ENCODE data around the gene TMEM81. TPM values are rescaled to one million over a fixed set of nuclear protein-coding genes. Genes with fewer than 3 reads are reported as not detected.

Gene TMEM81
- total RNA-seq, 1 donor from 2014 or later = 3.3 TPM

GRCh38 chr1:205049479-205049878 lies 34.8 kb downstream of the TMEM81 start:
- Mint-ChIP-seq H3K4me3 (ENCODE audit: low read depth) (no peak overlapping the region), H3K4me1 (ENCODE audit: low read depth) (no peaks in the 10 kb centered on the region), H3K36me3 (ENCODE audit: low read depth) (no peaks in the 10 kb centered on the region), H3K27ac (no peak overlapping the region), H3K27me3 (ENCODE audit: low read depth) (peaks cover 15% of the 10 kb centered on the region), H3K9me3 (no peaks in the 10 kb centered on the region)
- no peak for DNase-seq (ENCODE audit: low spot score)
- intact Hi-C loops (cut with micrococcal nuclease) = no loop called here

DNA sequence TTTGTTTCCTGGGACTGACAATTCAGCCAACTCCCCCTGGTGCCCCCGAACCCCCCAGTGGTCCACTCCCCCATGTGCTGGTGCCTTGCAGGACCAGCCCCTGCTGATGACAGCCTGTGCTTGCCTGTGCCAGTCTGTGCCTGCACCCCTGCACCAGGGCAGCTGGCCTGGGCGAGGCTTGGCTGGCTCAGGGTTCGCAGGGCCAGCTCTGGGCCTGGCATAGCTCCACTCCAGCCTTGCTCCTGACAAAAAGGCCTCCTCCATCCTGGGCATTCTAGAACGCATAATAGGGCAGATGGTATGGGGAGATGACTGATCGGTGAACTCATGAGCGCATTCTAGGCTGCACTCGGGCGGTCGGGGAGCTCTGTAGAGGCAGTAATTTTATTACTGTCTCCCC lies 35.9 kb downstream of the TMEM81 start:
- no peak overlapping the region for H3K4me3 Mint-ChIP-seq (ENCODE audit: low read depth)
- no peak overlapping the region for H3K27ac Mint-ChIP-seq
- H3K27me3 Mint-ChIP-seq (ENCODE audit: low read depth) = peaks cover 23% of the 10 kb centered on the region
- H3K36me3 Mint-ChIP-seq (ENCODE audit: low read depth) = no peaks in the 10 kb centered on the region
- no peak for DNase-seq (ENCODE audit: low spot score)
- intact Hi-C loops (cut with micrococcal nuclease) = no loop called here
- no peaks in the 10 kb centered on the region for H3K4me1 Mint-ChIP-seq (ENCODE audit: low read depth)
- H3K9me3 Mint-ChIP-seq = no peaks in the 10 kb centered on the region

- Mint-ChIP-seq H3K27ac (no peak overlapping the region), H3K4me1 (ENCODE audit: low read depth) (no peaks in the 10 kb centered on the region), H3K36me3 (ENCODE audit: low read depth) (no peaks in the 10 kb centered on the region), H3K4me3 (ENCODE audit: low read depth) (no peak overlapping the region), H3K9me3 (no peaks in the 10 kb centered on the region), H3K27me3 (ENCODE audit: low read depth) (peaks cover 23% of the 10 kb centered on the region)
- DNase-seq (ENCODE audit: low spot score) = no peak
- intact Hi-C loops (cut with micrococcal nuclease) = no loop called here
Observed at GRCh38 chr1:205047764-205048231, 36.5 kb downstream of the TMEM81 start.

GRCh38 chr1:205046870-205047269 lies 37.4 kb downstream of the TMEM81 start:
- intact Hi-C loops (cut with micrococcal nuclease) = no loop called here
- Mint-ChIP-seq H3K36me3 (ENCODE audit: low read depth) (no peaks in the 10 kb centered on the region), H3K27me3 (ENCODE audit: low read depth) (peaks cover 33% of the 10 kb centered on the region), H3K4me3 (ENCODE audit: low read depth) (no peak overlapping the region), H3K4me1 (ENCODE audit: low read depth) (no peaks in the 10 kb centered on the region), H3K27ac (no peak overlapping the region), H3K9me3 (no peaks in the 10 kb centered on the region)
- no peak for DNase-seq (ENCODE audit: low spot score)

DNA sequence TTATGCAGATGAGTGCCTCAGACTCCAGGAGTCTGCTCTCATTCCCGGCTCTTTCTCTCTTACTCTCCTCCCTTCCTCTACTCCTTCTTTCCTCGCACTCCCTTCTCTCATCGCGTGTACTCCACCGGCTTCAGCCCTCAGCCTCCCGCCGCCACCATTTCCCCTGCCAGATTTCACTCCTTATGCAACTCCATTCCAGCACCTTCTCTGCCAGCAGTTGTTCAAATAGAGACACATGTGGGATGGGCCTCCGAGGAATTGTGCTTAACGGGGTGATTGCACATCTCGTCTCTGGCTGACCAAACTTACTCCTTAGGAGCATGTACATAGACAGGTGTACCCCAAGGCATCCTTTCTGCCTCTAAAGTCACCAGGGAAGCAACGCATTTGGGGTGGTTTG lies 39.1 kb downstream of the TMEM81 start:
- H3K4me1 Mint-ChIP-seq (ENCODE audit: low read depth) = no peaks in the 10 kb centered on the region
- H3K36me3 Mint-ChIP-seq (ENCODE audit: low read depth) = no peaks in the 10 kb centered on the region
- no peak overlapping the region for H3K4me3 Mint-ChIP-seq (ENCODE audit: low read depth)
- no peak overlapping the region for H3K27ac Mint-ChIP-seq
- H3K9me3 Mint-ChIP-seq = no peaks in the 10 kb centered on the region
- DNase-seq (ENCODE audit: low spot score) = no peak
- H3K27me3 Mint-ChIP-seq (ENCODE audit: low read depth) = peaks cover 42% of the 10 kb centered on the region
- intact Hi-C loops (cut with micrococcal nuclease) = no loop called here

DNA sequence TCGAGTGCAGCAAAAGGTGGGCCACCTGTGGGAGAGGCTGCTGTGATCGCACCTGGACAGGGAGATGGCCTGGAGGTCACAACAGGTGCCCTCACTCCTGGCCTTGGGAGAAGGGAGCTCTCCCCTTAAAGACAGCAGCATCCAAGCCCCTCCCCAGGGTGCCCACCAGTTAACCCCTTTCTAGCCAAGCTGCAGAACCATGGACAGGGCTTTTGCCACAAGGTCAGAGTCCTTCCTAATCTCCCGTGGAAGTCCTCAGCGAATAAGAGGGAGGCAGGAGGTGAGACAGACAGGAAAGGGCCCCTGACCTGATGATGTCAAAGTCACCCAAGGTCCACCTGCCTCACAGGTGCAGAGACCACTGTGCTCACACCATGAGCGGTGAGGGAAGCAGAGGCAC lies 39.5 kb downstream of the TMEM81 start:
- intact Hi-C loops (cut with micrococcal nuclease) = no loop called here
- Mint-ChIP-seq H3K27me3 (ENCODE audit: low read depth) (peaks cover 46% of the 10 kb centered on the region), H3K4me1 (ENCODE audit: low read depth) (no peaks in the 10 kb centered on the region), H3K4me3 (ENCODE audit: low read depth) (no peak overlapping the region), H3K36me3 (ENCODE audit: low read depth) (no peaks in the 10 kb centered on the region), H3K9me3 (no peaks in the 10 kb centered on the region), H3K27ac (no peak overlapping the region)
- DNase-seq (ENCODE audit: low spot score) = no peak

DNA sequence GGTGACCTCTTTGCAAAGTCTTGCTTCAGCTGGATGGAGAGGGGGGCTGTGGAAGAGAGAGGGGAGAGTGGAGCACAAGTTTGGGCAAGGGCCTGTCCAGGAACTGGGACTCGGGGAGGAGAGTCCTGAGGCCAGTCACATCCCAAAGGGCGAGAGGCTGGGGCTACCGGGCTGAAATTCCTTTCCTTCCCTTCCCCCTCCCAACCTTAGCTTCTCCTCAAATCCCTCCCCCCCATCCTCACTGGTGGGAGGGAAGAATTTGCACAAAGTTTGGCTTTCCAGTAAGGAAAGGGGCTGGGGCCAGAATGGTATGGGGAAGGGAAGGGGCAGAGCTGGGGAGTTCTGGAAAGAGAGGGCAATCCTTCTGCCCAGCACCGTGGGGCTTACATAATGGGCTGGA lies 40.4 kb downstream of the TMEM81 start:
- H3K4me3 Mint-ChIP-seq (ENCODE audit: low read depth) = no peak overlapping the region
- DNase-seq (ENCODE audit: low spot score) = no peak
- no peaks in the 10 kb centered on the region for H3K36me3 Mint-ChIP-seq (ENCODE audit: low read depth)
- H3K4me1 Mint-ChIP-seq (ENCODE audit: low read depth) = no peaks in the 10 kb centered on the region
- H3K27me3 Mint-ChIP-seq (ENCODE audit: low read depth) = peaks cover 46% of the 10 kb centered on the region
- H3K27ac Mint-ChIP-seq = no peak overlapping the region
- intact Hi-C loops (cut with micrococcal nuclease) = no loop called here
- no peaks in the 10 kb centered on the region for H3K9me3 Mint-ChIP-seq

GRCh38 chr1:205042911-205043806 lies 41.1 kb downstream of the TMEM81 start, which contains the start of gene CNTN2:
CNTN2 (plus strand) TSS chr1:205043212; CDS start chr1:205053186, 9,974 bp downstream.
- Mint-ChIP-seq H3K27me3 (ENCODE audit: low read depth) (peaks cover 46% of the 10 kb centered on the region), H3K27ac (no peak within 1 kb of the TSS), H3K36me3 (ENCODE audit: low read depth) (no peaks in the 10 kb centered on the region), H3K4me1 (ENCODE audit: low read depth) (no peaks in the 10 kb centered on the region), H3K9me3 (no peaks in the 10 kb centered on the region), H3K4me3 (ENCODE audit: low read depth) (no peak within 1 kb of the TSS)
- DNase-seq (ENCODE audit: low spot score) = no peak
- intact Hi-C loops (cut with micrococcal nuclease) = no loop called here

- Mint-ChIP-seq H3K36me3 (ENCODE audit: low read depth) (no peaks in the 10 kb centered on the region), H3K27me3 (ENCODE audit: low read depth) (peaks cover 46% of the 10 kb centered on the region), H3K4me1 (ENCODE audit: low read depth) (no peaks in the 10 kb centered on the region), H3K4me3 (ENCODE audit: low read depth) (no peak overlapping the region), H3K9me3 (no peaks in the 10 kb centered on the region), H3K27ac (no peak overlapping the region)
- intact Hi-C loops (cut with micrococcal nuclease) = no loop called here
- no peak for DNase-seq (ENCODE audit: low spot score)
Observed at GRCh38 chr1:205041998-205042910, 42.0 kb downstream of the TMEM81 start.

DNA sequence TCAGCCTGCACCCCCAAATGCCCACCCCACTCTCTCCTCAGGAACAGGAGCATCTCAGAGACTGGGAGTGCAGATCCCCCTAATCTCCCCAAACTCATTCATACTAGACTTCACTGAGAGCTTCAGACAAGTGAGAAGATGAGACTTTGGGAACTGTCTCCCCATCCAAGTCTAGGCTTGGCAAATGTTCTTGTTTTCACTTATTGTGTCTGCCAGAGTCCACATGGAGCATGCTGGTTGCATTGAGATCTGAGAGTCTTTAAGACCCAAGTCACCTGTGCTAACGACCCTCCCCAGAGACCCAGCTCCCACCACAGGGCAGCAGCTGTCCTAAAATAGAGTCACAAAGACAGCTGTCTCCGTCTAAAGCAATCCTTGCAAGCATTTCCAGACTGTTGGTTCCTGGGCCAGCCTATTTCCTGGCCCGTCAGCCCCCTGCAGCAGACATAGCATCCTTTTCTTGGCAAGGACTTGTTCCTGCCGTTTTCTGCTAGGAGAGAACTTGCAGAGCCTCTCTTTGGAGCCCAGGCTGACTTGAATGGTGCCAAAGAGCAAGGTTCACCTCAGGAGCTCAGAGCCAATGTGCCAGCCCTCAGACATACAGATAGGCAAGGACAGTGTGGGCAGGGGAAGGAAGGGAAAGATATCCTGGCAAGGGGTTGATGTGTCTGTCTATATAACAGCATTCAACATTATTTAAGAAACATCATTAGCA lies 43.1 kb downstream of the TMEM81 start:
- no peak for DNase-seq (ENCODE audit: low spot score)
- no peak overlapping the region for H3K4me3 Mint-ChIP-seq (ENCODE audit: low read depth)
- no peaks in the 10 kb centered on the region for H3K9me3 Mint-ChIP-seq
- H3K36me3 Mint-ChIP-seq (ENCODE audit: low read depth) = no peaks in the 10 kb centered on the region
- no peaks in the 10 kb centered on the region for H3K4me1 Mint-ChIP-seq (ENCODE audit: low read depth)
- intact Hi-C loops (cut with micrococcal nuclease) = no loop called here
- H3K27me3 Mint-ChIP-seq (ENCODE audit: low read depth) = peaks cover 51% of the 10 kb centered on the region
- no peak overlapping the region for H3K27ac Mint-ChIP-seq

DNA sequence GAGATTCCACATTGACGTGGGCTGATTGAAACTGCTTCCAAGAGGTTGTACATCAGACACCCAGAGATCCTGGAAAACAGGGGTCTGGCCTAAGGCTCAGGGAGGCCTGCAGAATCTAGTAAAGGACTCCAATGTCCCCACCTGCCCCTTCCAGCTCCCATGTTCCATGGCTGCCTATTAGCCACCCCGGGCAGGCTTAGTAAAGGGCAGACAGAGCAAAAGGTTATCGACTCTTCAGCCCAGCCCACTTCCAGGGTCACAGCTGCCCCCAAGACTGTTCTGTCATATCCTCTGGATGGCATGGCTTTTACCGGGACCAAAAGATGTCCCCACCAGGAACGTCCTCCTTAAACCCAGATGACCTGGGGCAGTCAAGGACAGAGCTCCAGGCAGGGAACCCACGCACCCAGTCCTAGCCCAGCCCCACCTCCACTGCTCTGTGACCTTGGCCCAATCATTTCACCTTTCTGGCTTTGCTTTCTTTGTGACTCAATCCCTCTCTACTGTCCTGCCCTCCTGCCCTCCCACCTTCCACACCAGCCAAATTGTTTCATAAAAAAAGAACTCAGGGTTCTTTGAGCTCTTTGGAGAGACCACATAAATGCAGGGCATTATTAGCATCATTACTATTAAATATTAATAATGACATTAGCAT lies 46.0 kb downstream of the TMEM81 start:
- Mint-ChIP-seq H3K27me3 (ENCODE audit: low read depth) (peaks cover 36% of the 10 kb centered on the region), H3K36me3 (ENCODE audit: low read depth) (no peaks in the 10 kb centered on the region), H3K4me3 (ENCODE audit: low read depth) (no peak overlapping the region), H3K27ac (no peak overlapping the region), H3K4me1 (ENCODE audit: low read depth) (no peaks in the 10 kb centered on the region), H3K9me3 (no peaks in the 10 kb centered on the region)
- no peak for DNase-seq (ENCODE audit: low spot score)
- intact Hi-C loops (cut with micrococcal nuclease) = no loop called here

GRCh38 chr1:205037539-205037938 lies 46.7 kb downstream of the TMEM81 start:
- Mint-ChIP-seq H3K27me3 (ENCODE audit: low read depth) (peaks cover 33% of the 10 kb centered on the region), H3K4me1 (ENCODE audit: low read depth) (no peaks in the 10 kb centered on the region), H3K36me3 (ENCODE audit: low read depth) (no peaks in the 10 kb centered on the region), H3K9me3 (no peaks in the 10 kb centered on the region), H3K27ac (no peak overlapping the region), H3K4me3 (ENCODE audit: low read depth) (no peak overlapping the region)
- DNase-seq (ENCODE audit: low spot score) = no peak
- intact Hi-C loops (cut with micrococcal nuclease) = no loop called here
